Endothelial cell of umbilical vein (primary cell): Measurements from ENCODE around the gene QTRT2. TPM values are rescaled to one million over a fixed set of nuclear protein-coding genes. Genes with fewer than 3 reads are reported as not detected.

Experiments used
- BruUV-seq: library from RNA; stranded (reverse); fragments of 400-500 nt; replicated peaks from 2 replicates; lab custom pipeline; 2021; lab: Mats Ljungman, UMichigan
- CTCF ChIA-PET: fragments of 300-600, 350-600 bp; sonication (Branson Sonifier 250); formaldehyde crosslinking; loops from one replicate; lab custom pipeline; 2021; ENCODE audit warnings: antibody characterized with exemption, inconsistent platforms; lab: Charles Lee
- POLR2A ChIA-PET: fragments of 300-600, 350-600 bp; sonication (Branson Sonifier 250); formaldehyde crosslinking; loops from one replicate; lab custom pipeline; 2021; ENCODE audit warnings: antibody characterized with exemption, inconsistent platforms; lab: Charles Lee
- DNase-seq: peaks from one replicate; pipeline ENCODE4 v3.0.0-alpha.2; 2011; ENCODE audit warnings: low read depth, low spot score
- FAIRE-seq: peaks from 2 replicates; lab custom pipeline; 2011; peaks lifted over from hg19 to GRCh38; lab: Jason Lieb, UNC
- H2AFZ ChIP-seq: 2 replicates; pipeline ENCODE4 v1.6.0; 2012; ENCODE audit warnings: low read depth, low read length, control low read depth, inconsistent platforms
- H3K27ac ChIP-seq: 2 replicates; pipeline ENCODE4 v1.5.1; 2011; ENCODE audit warnings: low read depth, mild to moderate bottlenecking, control low read depth, low read length, moderate library complexity; ENCODE audit not compliant: insufficient read depth
- H3K27me3 ChIP-seq, 2 experiments: 2 replicates each; pipeline versions ENCODE4 v1.6.0 to v1.6.1; 2011; ENCODE audit warnings: low read length in 2 of 2, mixed read lengths in 1 of 2; ENCODE audit not compliant: control insufficient read depth in 2 of 2, insufficient read depth in 2 of 2
- H3K36me3 ChIP-seq, 2 experiments: 2 replicates in 1 of 2; 3 replicates in 1 of 2; pipeline ENCODE4 v1.5.1; 2011; ENCODE audit warnings: low read length in 2 of 2, mild to moderate bottlenecking in 1 of 2, moderate library complexity in 1 of 2; ENCODE audit not compliant: control insufficient read depth in 2 of 2, insufficient read depth in 2 of 2; ENCODE audit errors: extremely low read depth in 1 of 2
- H3K4me1 ChIP-seq: 3 replicates; pipeline ENCODE4 v1.5.1; 2011; ENCODE audit warnings: mild to moderate bottlenecking, low read length; ENCODE audit not compliant: control insufficient read depth, insufficient read depth; ENCODE audit errors: extremely low read depth
- H3K4me2 ChIP-seq: 2 replicates; pipeline ENCODE4 v1.6.1; 2011; ENCODE audit warnings: low read length, control low read depth, mixed read lengths; ENCODE audit not compliant: insufficient read depth
- H3K4me3 ChIP-seq, 3 experiments: fragments of 200-600 bp in 1 of 3; sonication (generic), shearing (Covaris generic) in 1 of 3; replicated peaks in 1 of 3; 2 replicates each; pipeline ENCODE4 v1.5.1; 2011 to 2016; ENCODE audit warnings: control low read depth in 3 of 3, low read length in 3 of 3, mild to moderate bottlenecking in 2 of 3, inconsistent platforms in 1 of 3, low read depth in 1 of 3, moderate library complexity in 1 of 3; ENCODE audit not compliant: insufficient read depth in 1 of 3
- H3K79me2 ChIP-seq: 2 replicates; pipeline ENCODE4 v1.6.0; 2012; ENCODE audit warnings: low read length, inconsistent platforms; ENCODE audit not compliant: control insufficient read depth, insufficient read depth
- H3K9ac ChIP-seq: replicated peaks from 2 replicates; pipeline ENCODE3; 2011; ENCODE audit warnings: low read length, control low read depth; ENCODE audit not compliant: insufficient read depth; ENCODE audit errors: extremely low read depth
- H3K9me1 ChIP-seq: replicated peaks from 3 replicates; pipeline ENCODE4 v1.6.0; 2011; ENCODE audit warnings: mild to moderate bottlenecking, low read length; ENCODE audit not compliant: control insufficient read depth, insufficient read depth; ENCODE audit errors: extremely low read depth
- H3K9me3 ChIP-seq: replicated peaks from 2 replicates; pipeline ENCODE4 v1.5.1; 2012; ENCODE audit warnings: low read length, inconsistent platforms; ENCODE audit not compliant: control insufficient read depth, insufficient read depth
- H4K20me1 ChIP-seq: replicated peaks from 2 replicates; pipeline ENCODE3; 2011; ENCODE audit warnings: mild to moderate bottlenecking, low read length; ENCODE audit not compliant: control insufficient read depth, insufficient read depth; ENCODE audit errors: extremely low read depth
- CTCF ChIP-seq, 2 donors: IDR thresholded peaks; 1 replicate in 1 of 2; 2 replicates in 1 of 2; pipeline ENCODE4 v1.5.1; 2011; ENCODE audit warnings: low read length in 2 of 2, mild to moderate bottlenecking in 2 of 2, moderate library complexity in 2 of 2, control low read depth in 1 of 2, inconsistent platforms in 1 of 2, low read depth in 1 of 2; ENCODE audit not compliant: insufficient read depth in 1 of 2; ENCODE audit errors: extremely low read depth in 1 of 2
- EZH2 ChIP-seq: IDR thresholded peaks from 2 replicates; pipeline ENCODE4 v1.6.1; 2012; ENCODE audit warnings: borderline replicate concordance, low read depth, mild to moderate bottlenecking, moderate library complexity, low read length, inconsistent platforms; ENCODE audit not compliant: severe bottlenecking
- FOS ChIP-seq: IDR thresholded peaks from 2 replicates; pipeline ENCODE4 v1.6.1; 2011; ENCODE audit warnings: mild to moderate bottlenecking, low read length, moderate library complexity, borderline replicate concordance; ENCODE audit not compliant: insufficient read depth
- GATA2 ChIP-seq: IDR thresholded peaks from 2 replicates; pipeline ENCODE4 v1.7.0; 2011; ENCODE audit warnings: low read depth, mild to moderate bottlenecking, moderate library complexity, mixed read lengths, low read length; ENCODE audit not compliant: insufficient read length, insufficient read depth
- JUN ChIP-seq: IDR thresholded peaks from 2 replicates; pipeline ENCODE4 v1.6.1; 2011; ENCODE audit warnings: borderline replicate concordance, low read depth; ENCODE audit not compliant: insufficient read length, insufficient read depth
- MYC ChIP-seq: IDR thresholded peaks from one replicate; pipeline ENCODE4 v1.6.1; 2011; ENCODE audit warnings: mild to moderate bottlenecking, low read depth, low read length
- POLR2A ChIP-seq: IDR thresholded peaks from 2 replicates; pipeline ENCODE4 v1.6.1; 2012; ENCODE audit warnings: low read depth, mild to moderate bottlenecking, control low read depth, low read length
- POLR2AphosphoS5 ChIP-seq: IDR thresholded peaks from 2 replicates; pipeline ENCODE4 v1.6.1; 2012; ENCODE audit warnings: low read depth, mild to moderate bottlenecking, control low read depth, low read length, moderate library complexity; ENCODE audit not compliant: insufficient read depth
- dilution Hi-C: fragments of 300-500 bp; cut with MboI; formaldehyde crosslinking; loops from one replicate; pipeline ENCODE4 v1.15.0; 2019; ENCODE audit warnings: low sequenced_read_pairs; ENCODE audit not compliant: extremely low pct_ligation_motif_present
- intact Hi-C: fragments of 100-400 bp; cut with micrococcal nuclease; formaldehyde crosslinking; loops from one replicate; pipeline ENCODE4 v1.10.0; 2022
- polyA plus RNA-seq, 4 experiments: library from polyadenylated mRNA; depleted of rRNA in 3 of 4; stranded (reverse) in 3 of 4; unstranded in 1 of 4; fragments of >200 nt; gene quantifications; 2 replicates each; pipeline versions ENCODE4 v1.2.1 to v1.2.3, GENCODE V29; 2011 to 2012; ENCODE audit warnings: missing spikeins in 1 of 4
- total RNA-seq: library from RNA; stranded (reverse); gene quantifications from 2 replicates; pipeline ENCODE4 v1.2.3, GENCODE V29; 2021

The QTRT2 gene
- total and polyA plus RNA-seq, 2 donors (not counting 3 experiments of a cell fraction or from before 2014, with no cell fraction given): 11.0 to 42.8 TPM

DNA sequence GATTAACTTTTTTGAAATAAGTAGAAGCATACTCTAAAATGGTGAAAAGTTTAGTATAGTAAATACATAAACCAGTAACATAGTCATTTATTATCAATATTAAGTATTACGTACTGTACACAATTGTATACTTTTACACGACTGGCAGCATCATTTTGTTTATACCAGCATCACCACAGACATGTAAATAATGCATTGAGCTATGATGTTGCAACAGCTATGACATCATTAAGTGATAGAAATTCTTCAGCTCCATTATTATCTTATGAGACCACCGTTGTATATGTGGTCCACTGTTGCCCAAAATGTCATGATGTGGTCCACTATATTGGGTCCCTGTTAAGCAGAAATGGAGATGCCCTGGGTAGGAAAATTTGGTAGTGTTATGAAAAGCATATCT lies 71.0 kb downstream of the QTRT2 start:
- no peaks in the 10 kb centered on the region for H3K9me3 ChIP-seq
- no peak overlapping the region for H3K27ac ChIP-seq
- ChIA-PET POLR2A (no interaction called here), CTCF (interaction anchor here (1.6 to 2.4 kb wide), 2 partner anchors 14 to 28 kb away, joined by 5 to 9 read pairs; no protein-coding TSS in a partner anchor)
- H3K36me3 ChIP-seq: no peaks in the 10 kb centered on the region
- no peak overlapping the region for H3K9ac ChIP-seq
- no peak for DNase-seq
- no peaks in the 10 kb centered on the region for H3K27me3 ChIP-seq
- H4K20me1 ChIP-seq: no peaks in the 10 kb centered on the region
- H3K79me2 ChIP-seq: no peaks in the 10 kb centered on the region
- H3K9me1 ChIP-seq: no peaks in the 10 kb centered on the region
- H2AFZ ChIP-seq: no peak overlapping the region
- H3K4me3 ChIP-seq: no peak overlapping the region
- intact Hi-C loops (no loop called here), dilution Hi-C loops (no loop called here)
- TF ChIP-seq EZH2: no peak
- TF ChIP-seq JUN: no peak
- FAIRE-seq: no peak
- no peak overlapping the region for H3K4me2 ChIP-seq
- no TSS peak for BruUV-seq
- peaks cover 15% of the 10 kb centered on the region for H3K4me1 ChIP-seq

- no peak overlapping the region for H3K9ac ChIP-seq
- no peaks in the 10 kb centered on the region for H4K20me1 ChIP-seq
- no peaks in the 10 kb centered on the region for H3K9me3 ChIP-seq
- intact Hi-C loops: no loop called here
- H3K27me3 ChIP-seq: no peaks in the 10 kb centered on the region
- no peak overlapping the region for H3K4me3 ChIP-seq
- no TSS peak for BruUV-seq
- no peaks in the 10 kb centered on the region for H3K79me2 ChIP-seq
- H3K36me3 ChIP-seq: no peaks in the 10 kb centered on the region
- CTCF ChIA-PET: interaction anchor here (0.6 to 2.4 kb wide), 6 partner anchors 10 to 28 kb away, joined by 3 to 9 read pairs (median 4); no protein-coding TSS in a partner anchor
- FAIRE-seq (peak; percentile 31), DNase-seq (peak; percentile 44)
- TF ChIP-seq POLR2A: no peak
- no peak for TF ChIP-seq POLR2AphosphoS5
- TF ChIP-seq CTCF (IDR thresholded peaks at IDR 0.05; ENCODE audit: extremely low read depth in 1 of 2, insufficient read depth in 1 of 2, low read depth in 1 of 2, low read length in 2 of 2): no peak
- TF ChIP-seq MYC: no peak
- TF ChIP-seq JUN: peak; percentile 56
- TF ChIP-seq GATA2: peak; percentile 66
- peak; percentile 89 for TF ChIP-seq FOS
- H3K27ac ChIP-seq: no peak overlapping the region
- dilution Hi-C loops: no loop called here
- peaks cover 7% of the 10 kb centered on the region for H3K4me1 ChIP-seq
- no peak overlapping the region for H3K4me2 ChIP-seq
- no peak overlapping the region for H2AFZ ChIP-seq
- POLR2A ChIA-PET: no interaction called here
- H3K9me1 ChIP-seq: no peaks in the 10 kb centered on the region
These were observed 71.7 kb downstream of the QTRT2 start for GRCh38 chr3:114128231-114128630.
